IMR-90 (cell line): ENCODE results near the gene OPTC. TPM values are rescaled to one million over a fixed set of nuclear protein-coding genes. Genes with fewer than 3 reads are reported as not detected.

Experiments
- ATAC-seq: fragments of 200-7000 bp; cut with Tn5 transposase; 2 replicates; pipeline ENCODE4 v1.9.1; 2020; ENCODE audit warnings: low read depth, mild to moderate bottlenecking, moderate library complexity
- BruUV-seq: library from RNA; stranded (reverse); fragments of 400-500 nt; replicated peaks from 2 replicates; lab custom pipeline; 2021; lab: Mats Ljungman, UMichigan
- CTCF ChIA-PET: fragments of 300-600 bp; formaldehyde crosslinking; extraction: SDS; loops from one replicate; lab custom pipeline; 2021; ENCODE audit warnings: antibody characterized with exemption; lab: Yijun Ruan, JAX
- POLR2A ChIA-PET: fragments of 300-600 bp; sonication (Branson Sonifier 250); formaldehyde crosslinking; loops from one replicate; lab custom pipeline; 2022; ENCODE audit warnings: antibody characterized with exemption; ENCODE audit not compliant: unreplicated experiment; lab: Charles Lee
- DNase-seq: peaks from one replicate; pipeline ENCODE4 v3.0.0; 2013
- H2AFZ ChIP-seq: replicated peaks from 2 replicates; pipeline ENCODE3; 2013; ENCODE audit warnings: low read length, mild to moderate bottlenecking; ENCODE audit not compliant: poor library complexity
- H2AK5ac ChIP-seq: 2 replicates; pipeline ENCODE4 v1.6.1; 2013; ENCODE audit warnings: low read depth, low read length, inconsistent platforms
- H2AK9ac ChIP-seq: replicated peaks from 2 replicates; pipeline ENCODE3; 2013; ENCODE audit warnings: mild to moderate bottlenecking, low read depth, low read length, moderate library complexity; ENCODE audit not compliant: poor library complexity
- H2BK120ac ChIP-seq: 2 replicates; pipeline ENCODE4 v1.6.1; 2013; ENCODE audit warnings: low read depth, low read length, inconsistent platforms
- H2BK15ac ChIP-seq: 3 replicates; pipeline ENCODE4 v1.6.1; 2013; ENCODE audit warnings: low read depth, low read length, inconsistent platforms
- H2BK20ac ChIP-seq: 2 replicates; pipeline ENCODE4 v1.6.1; 2013; ENCODE audit warnings: low read depth, mild to moderate bottlenecking, inconsistent platforms, low read length, moderate library complexity
- H2BK5ac ChIP-seq: 2 replicates; pipeline ENCODE4 v1.6.1; 2013; ENCODE audit warnings: mild to moderate bottlenecking, low read depth, low read length, inconsistent platforms; ENCODE audit not compliant: poor library complexity, severe bottlenecking
- H3K14ac ChIP-seq: replicated peaks from 2 replicates; pipeline ENCODE4 v1.6.1; 2013; ENCODE audit warnings: low read depth, low read length, inconsistent platforms
- H3K18ac ChIP-seq: 2 replicates; pipeline ENCODE4 v1.6.1; 2013; ENCODE audit warnings: low read depth, low read length, control low read depth
- H3K23ac ChIP-seq: 2 replicates; pipeline ENCODE4 v1.6.1; 2013; ENCODE audit warnings: low read depth, low read length, inconsistent platforms
- H3K27ac ChIP-seq: 2 replicates; pipeline ENCODE4 v1.5.1; 2013; ENCODE audit warnings: mild to moderate bottlenecking, control low read depth, low read length; ENCODE audit not compliant: insufficient read depth
- H3K27me3 ChIP-seq: 2 replicates; pipeline ENCODE4 v1.6.1; 2013; ENCODE audit warnings: low read length; ENCODE audit not compliant: control insufficient read depth, insufficient read depth
- H3K36me3 ChIP-seq: 2 replicates; pipeline ENCODE4 v1.6.1; 2013; ENCODE audit warnings: low read length, mixed read lengths; ENCODE audit not compliant: control insufficient read depth, insufficient read depth
- H3K4ac ChIP-seq: 2 replicates; pipeline ENCODE4 v1.6.1; 2013; ENCODE audit warnings: low read depth, low read length, inconsistent platforms
- H3K4me1 ChIP-seq: 2 replicates; pipeline ENCODE4 v1.6.1; 2013; ENCODE audit warnings: low read length, mixed read lengths; ENCODE audit not compliant: control insufficient read depth, insufficient read depth
- H3K4me2 ChIP-seq: 2 replicates; pipeline ENCODE4 v1.6.1; 2013; ENCODE audit warnings: low read depth, mild to moderate bottlenecking, control low read depth, low read length, moderate library complexity
- H3K4me3 ChIP-seq: 2 replicates; pipeline ENCODE4 v1.5.1; 2013; ENCODE audit warnings: low read depth, mild to moderate bottlenecking, control low read depth, low read length, moderate library complexity; ENCODE audit not compliant: insufficient read depth
- H3K56ac ChIP-seq: 2 replicates; pipeline ENCODE4 v1.6.1; 2013; ENCODE audit warnings: low read length, inconsistent platforms; ENCODE audit not compliant: insufficient read depth; ENCODE audit errors: extremely low read depth
- H3K79me1 ChIP-seq, 2 experiments: 2 replicates each; pipeline ENCODE4 v1.6.1; 2013; ENCODE audit warnings: low read length in 2 of 2, inconsistent platforms in 1 of 2, low read depth in 1 of 2
- H3K9ac ChIP-seq: 2 replicates; pipeline ENCODE4 v1.6.1; 2013; ENCODE audit warnings: low read depth, low read length, control low read depth
- H3K9me1 ChIP-seq: 2 replicates; pipeline ENCODE4 v1.6.1; 2013; ENCODE audit warnings: low read length, inconsistent platforms; ENCODE audit not compliant: insufficient read depth
- H3K9me3 ChIP-seq: 2 replicates; pipeline ENCODE4 v1.6.1; 2013; ENCODE audit warnings: low read length; ENCODE audit not compliant: control insufficient read depth, insufficient read depth
- H4K20me1 ChIP-seq: 2 replicates; pipeline ENCODE4 v1.6.1; 2013; ENCODE audit warnings: low read length, inconsistent platforms; ENCODE audit not compliant: insufficient read depth
- H4K5ac ChIP-seq: 2 replicates; pipeline ENCODE4 v1.6.1; 2013; ENCODE audit warnings: mild to moderate bottlenecking, low read depth, low read length, control low read depth
- H4K8ac ChIP-seq, 2 experiments: 2 replicates each; pipeline ENCODE4 v1.6.1; 2013; ENCODE audit warnings: low read depth in 2 of 2, low read length in 2 of 2, control low read depth in 1 of 2, inconsistent platforms in 1 of 2
- H4K91ac ChIP-seq: 2 replicates; pipeline ENCODE4 v1.6.1; 2013; ENCODE audit warnings: low read depth, low read length, inconsistent platforms; ENCODE audit not compliant: insufficient read depth
- BHLHE40 ChIP-seq: fragments of 150-350 bp; IDR thresholded peaks from 2 replicates; pipeline ENCODE4 v1.6.1; 2016; ENCODE audit warnings: mild to moderate bottlenecking, low read depth, low read length
- CEBPB ChIP-seq: IDR thresholded peaks from 2 replicates; pipeline ENCODE4 v1.6.1; 2012; ENCODE audit warnings: low read depth, low read length, improper control_type of control experiment
- CHD1 ChIP-seq: IDR thresholded peaks from 2 replicates; pipeline ENCODE4 v1.6.1; 2012; ENCODE audit warnings: low read depth, low read length, improper control_type of control experiment
- FOS ChIP-seq: fragments of 150-350 bp; IDR thresholded peaks from 2 replicates; pipeline ENCODE4 v1.6.1; 2016; ENCODE audit warnings: low read depth, low read length
- MAFK ChIP-seq: IDR thresholded peaks from 2 replicates; pipeline ENCODE4 v1.6.1; 2012; ENCODE audit warnings: low read depth, low read length, improper control_type of control experiment
- MAZ ChIP-seq: IDR thresholded peaks from 2 replicates; pipeline ENCODE4 v1.6.1; 2012; ENCODE audit warnings: low read depth, mild to moderate bottlenecking, low read length, improper control_type of control experiment, moderate library complexity, borderline replicate concordance
- RAD21 ChIP-seq: IDR thresholded peaks from 2 replicates; pipeline ENCODE4 v1.6.1; 2012; ENCODE audit warnings: low read length, improper control_type of control experiment
- RCOR1 ChIP-seq: IDR thresholded peaks from 2 replicates; pipeline ENCODE4 v1.6.1; 2012; ENCODE audit warnings: mild to moderate bottlenecking, low read length, improper control_type of control experiment; ENCODE audit not compliant: insufficient replicate concordance
- RFX5 ChIP-seq: IDR thresholded peaks from 2 replicates; pipeline ENCODE4 v1.8.0; 2012; ENCODE audit warnings: low read depth, mild to moderate bottlenecking, low read length, moderate library complexity
- WGBS, 2 experiments: methylation state at CpG; one replicate each; pipeline versions ENCODE4 v1.1.5 to v1.1.7; 2013; ENCODE audit warnings: missing lambda C conversion rate in 2 of 2; ENCODE audit not compliant: insufficient read length in 1 of 2; ENCODE audit errors: extremely low coverage in 2 of 2; 5-methylcytosine and 5-hydroxymethylcytosine counted together
- dilution Hi-C: fragments of 300-500 bp; cut with HindIII; formaldehyde crosslinking; loops from one replicate; pipeline ENCODE4 v1.14.3; 2018; ENCODE audit warnings: low sequenced_read_pairs; ENCODE audit not compliant: unreplicated experiment
- in situ Hi-C: fragments of 300-500 bp; cut with MboI; formaldehyde crosslinking; loops from 3 replicates; pipeline ENCODE4 v1.14.3; 2019; ENCODE audit warnings: low sequenced_read_pairs, inconsistent platforms, mixed read lengths
- intact Hi-C: fragments of 100-400 bp; cut with micrococcal nuclease; formaldehyde crosslinking; loops from 2 replicates; pipeline ENCODE4 v1.10.0; 2022
- polyA plus RNA-seq, 3 experiments: library from polyadenylated mRNA; depleted of rRNA; stranded (reverse); fragments of >200 nt; gene quantifications; 2 replicates each; pipeline ENCODE4 v1.2.3, GENCODE V29; 2012; ENCODE audit warnings: low replicate concordance in 1 of 3
- total RNA-seq: library from RNA; depleted of rRNA; stranded (reverse); fragments of >200 nt; gene quantifications from 2 replicates; pipeline ENCODE4 v1.2.3, GENCODE V29; 2012
- TF ChIP-seq, protein P1 (sequence below): conservative IDR thresholded peaks from 2 replicates; pipeline ENCODE4 v1.5.1; 2012; ENCODE audit warnings: mild to moderate bottlenecking, low read depth, low read length, improper control_type of control experiment
- TF ChIP-seq, protein P2 (sequence below): fragments of 150-350 bp; IDR thresholded peaks from 2 replicates; pipeline ENCODE4 v1.6.1; 2017; ENCODE audit warnings: mild to moderate bottlenecking, antibody characterized with exemption, low read length, low read depth

The OPTC gene
- total and polyA plus RNA-seq, 2 of the 4 experiments (the other 2 are of a cell fraction) = not detected

GRCh38 chr1:203544978-203545816 lies 51.2 kb downstream of the OPTC start:
- Histone ChIP-seq H3K9me3 (no peaks in the 10 kb centered on the region), H2AK9ac (no peak overlapping the region), H3K4me1 (peaks cover 3% of the 10 kb centered on the region), H3K36me3 (no peaks in the 10 kb centered on the region), H3K14ac (no peak overlapping the region), H3K9me1 (peaks cover 3% of the 10 kb centered on the region; the same call in 1 of the 2 replicates), H4K8ac (no peak overlapping the region), H4K20me1 (no peaks in the 10 kb centered on the region), H3K4me3 (no peak overlapping the region), H2BK20ac (no peak overlapping the region), H2AFZ (no peak overlapping the region), H3K18ac (no peak overlapping the region), H3K4me2 (no peak overlapping the region), H3K9ac (no peak overlapping the region), H2BK120ac (no peak overlapping the region), H3K56ac (no peak overlapping the region), H3K4ac (no peak overlapping the region), H4K5ac (no peak overlapping the region), H3K27me3 (no peaks in the 10 kb centered on the region), H2BK5ac (no peak overlapping the region), H2BK15ac (no peak overlapping the region), H2AK5ac (no peak overlapping the region), H3K79me1 (no peaks in the 10 kb centered on the region), H4K91ac (no peak overlapping the region), H3K27ac (no peak overlapping the region), H3K23ac (no peak overlapping the region; the same call in 1 of the 2 replicates)
- TF ChIP-seq RAD21 (no peak), MAZ (no peak), CEBPB (no peak), BHLHE40 (no peak), RFX5 (no peak), FOS (no peak), MAFK (no peak), CHD1 (no peak), RCOR1 (no peak)
- TF ChIP-seq, protein P1, sequence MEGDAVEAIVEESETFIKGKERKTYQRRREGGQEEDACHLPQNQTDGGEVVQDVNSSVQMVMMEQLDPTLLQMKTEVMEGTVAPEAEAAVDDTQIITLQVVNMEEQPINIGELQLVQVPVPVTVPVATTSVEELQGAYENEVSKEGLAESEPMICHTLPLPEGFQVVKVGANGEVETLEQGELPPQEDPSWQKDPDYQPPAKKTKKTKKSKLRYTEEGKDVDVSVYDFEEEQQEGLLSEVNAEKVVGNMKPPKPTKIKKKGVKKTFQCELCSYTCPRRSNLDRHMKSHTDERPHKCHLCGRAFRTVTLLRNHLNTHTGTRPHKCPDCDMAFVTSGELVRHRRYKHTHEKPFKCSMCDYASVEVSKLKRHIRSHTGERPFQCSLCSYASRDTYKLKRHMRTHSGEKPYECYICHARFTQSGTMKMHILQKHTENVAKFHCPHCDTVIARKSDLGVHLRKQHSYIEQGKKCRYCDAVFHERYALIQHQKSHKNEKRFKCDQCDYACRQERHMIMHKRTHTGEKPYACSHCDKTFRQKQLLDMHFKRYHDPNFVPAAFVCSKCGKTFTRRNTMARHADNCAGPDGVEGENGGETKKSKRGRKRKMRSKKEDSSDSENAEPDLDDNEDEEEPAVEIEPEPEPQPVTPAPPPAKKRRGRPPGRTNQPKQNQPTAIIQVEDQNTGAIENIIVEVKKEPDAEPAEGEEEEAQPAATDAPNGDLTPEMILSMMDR = no peak
- TF ChIP-seq, protein P2, sequence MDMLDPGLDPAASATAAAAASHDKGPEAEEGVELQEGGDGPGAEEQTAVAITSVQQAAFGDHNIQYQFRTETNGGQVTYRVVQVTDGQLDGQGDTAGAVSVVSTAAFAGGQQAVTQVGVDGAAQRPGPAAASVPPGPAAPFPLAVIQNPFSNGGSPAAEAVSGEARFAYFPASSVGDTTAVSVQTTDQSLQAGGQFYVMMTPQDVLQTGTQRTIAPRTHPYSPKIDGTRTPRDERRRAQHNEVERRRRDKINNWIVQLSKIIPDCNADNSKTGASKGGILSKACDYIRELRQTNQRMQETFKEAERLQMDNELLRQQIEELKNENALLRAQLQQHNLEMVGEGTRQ = no peak
- in situ Hi-C loops = no loop called here
- ATAC-seq = no peak
- intact Hi-C loops = no loop called here
- dilution Hi-C loops = no loop called here
- CTCF ChIA-PET = no interaction called here
- DNase-seq = no peak
- no TSS peak for BruUV-seq
- WGBS, 2 experiments = no CpG with 5 or more reads among the region's 4 CpGs
- POLR2A ChIA-PET = interaction anchor here (0.6 kb wide), 1 partner anchor 18 kb away, joined by 3 read pairs; no protein-coding TSS in a partner anchor
